ENCODE data around the gene SLC47A1. TPM values are rescaled to one million over a fixed set of nuclear protein-coding genes. Genes with fewer than 3 reads are reported as not detected.

Gene SLC47A1
- total and polyA plus RNA-seq, 10 of the 15 experiments (the other 5 are each of a cell fraction or from before 2014, with no cell fraction given) = 0.41 TPM; not detected in 9

GRCh38 chr17:19485800-19486340 lies 47.8 kb upstream of the SLC47A1 start:
- intact Hi-C loops (cut with micrococcal nuclease; ENCODE audit: unreplicated experiment) (no loop called here), in situ Hi-C loops (cut with MboI) (no loop called here)
- RAD21 ChIA-PET (ENCODE audit: unreplicated experiment) = no interaction called here
- Histone ChIP-seq H3K9me3 (replicated peaks; ENCODE audit: control insufficient read depth, insufficient read depth, low read length) (no peaks in the 10 kb centered on the region), H3K27me3 (replicated peaks in 1 of 2; ENCODE audit: control insufficient read depth in 2 of 2, insufficient read depth in 2 of 2, low read length in 1 of 2) (0 out of 4 replicates have a peak, but pooled peaks cover 0 to 2% of the 10 kb centered on the region in 2 experiments), H3K79me2 (ENCODE audit: control insufficient read depth, insufficient read depth, low read length) (no peaks in the 10 kb centered on the region), H3K36me3 (ENCODE audit: control insufficient read depth in 2 of 2, insufficient read depth in 2 of 2, low read length in 1 of 2) (no peaks in the 10 kb centered on the region), H3K4me2 (ENCODE audit: control insufficient read depth, insufficient read depth) (no peak overlapping the region), H3K4me3 (no peak overlapping the region), H3K4me1 (ENCODE audit: control insufficient read depth, insufficient read depth, low read length) (no peaks in the 10 kb centered on the region), H3K9ac (ENCODE audit: control insufficient read depth, insufficient read depth, low read length) (no peak overlapping the region), H4K20me1 (ENCODE audit: control insufficient read depth, insufficient read depth) (no peaks in the 10 kb centered on the region), H2AFZ (ENCODE audit: control insufficient read depth, low read depth, low read length) (no peak overlapping the region), H3K27ac (ENCODE audit: control insufficient read depth, insufficient read depth) (no peak overlapping the region)
- FAIRE-seq = no peak
- no peak for DNase-seq (ENCODE audit: low read depth, low spot score)
- no peak for ATAC-seq
- no TSS peak for BruUV-seq (replicated peaks)
- TF ChIP-seq ZSCAN29 (IDR thresholded peaks at IDR 0.05) = no peak
- no peak for TF ChIP-seq BHLHE40 (IDR thresholded peaks at IDR 0.05; ENCODE audit: borderline replicate concordance in 1 of 2, low read depth in 2 of 2, low read length in 1 of 2)
- TF ChIP-seq SUZ12 (IDR thresholded peaks at IDR 0.05; ENCODE audit: unreplicated experiment) = no peak
- no peak for TF ChIP-seq MYB (IDR thresholded peaks at IDR 0.05; ENCODE audit: borderline replicate concordance, low read depth, low read length)
- WGBS (ENCODE audit: insufficient coverage, insufficient replicate concordance, low lambda C conversion rate, missing lambda C conversion rate) = 23% methylated on average over 3 of the region's 3 CpGs
- POLR2A ChIA-PET = no interaction called here
- CTCF ChIA-PET = no interaction called here
- SMC1A ChIA-PET (ENCODE audit: uncharacterized antibody, unreplicated experiment) = no interaction called here

- RAD21 ChIA-PET (ENCODE audit: unreplicated experiment) = no interaction called here
- no TSS peak for BruUV-seq (replicated peaks)
- no peaks in the 10 kb centered on the region for H4K20me1 ChIP-seq (ENCODE audit: control insufficient read depth, insufficient read depth)
- 59% methylated on average over 13 of the region's 13 CpGs for WGBS (ENCODE audit: insufficient coverage, insufficient replicate concordance, low lambda C conversion rate, missing lambda C conversion rate)
- DNase-seq (ENCODE audit: low read depth, low spot score) (no peak), FAIRE-seq (no peak), ATAC-seq (no peak)
- no peak overlapping the region for H3K9ac ChIP-seq (ENCODE audit: control insufficient read depth, insufficient read depth, low read length)
- H3K27ac ChIP-seq (ENCODE audit: control insufficient read depth, insufficient read depth) = no peak overlapping the region
- H3K27me3 ChIP-seq (replicated peaks in 1 of 2; ENCODE audit: control insufficient read depth in 2 of 2, insufficient read depth in 2 of 2, low read length in 1 of 2) = 0 out of 4 replicates have a peak, but pooled peaks cover 0 to 2% of the 10 kb centered on the region in 2 experiments
- no peaks in the 10 kb centered on the region for H3K79me2 ChIP-seq (ENCODE audit: control insufficient read depth, insufficient read depth, low read length)
- no peaks in the 10 kb centered on the region for H3K9me3 ChIP-seq (replicated peaks; ENCODE audit: control insufficient read depth, insufficient read depth, low read length)
- intact Hi-C loops (cut with micrococcal nuclease; ENCODE audit: unreplicated experiment) = no loop called here
- CTCF ChIA-PET = no interaction called here
- in situ Hi-C loops (cut with MboI) = no loop called here
- H3K4me3 ChIP-seq = no peak overlapping the region
- SMC1A ChIA-PET (ENCODE audit: uncharacterized antibody, unreplicated experiment) = no interaction called here
- POLR2A ChIA-PET = no interaction called here
- no peaks in the 10 kb centered on the region for H3K4me1 ChIP-seq (ENCODE audit: control insufficient read depth, insufficient read depth, low read length)
- H3K36me3 ChIP-seq (ENCODE audit: control insufficient read depth in 2 of 2, insufficient read depth in 2 of 2, low read length in 1 of 2) = no peaks in the 10 kb centered on the region
- no peak overlapping the region for H3K4me2 ChIP-seq (ENCODE audit: control insufficient read depth, insufficient read depth)
- no peak overlapping the region for H2AFZ ChIP-seq (ENCODE audit: control insufficient read depth, low read depth, low read length)
- TF ChIP-seq CBX3 (IDR thresholded peaks at IDR 0.05; ENCODE audit: borderline replicate concordance, low read depth) (no peak), TARDBP (IDR thresholded peaks at IDR 0.05; ENCODE audit: borderline replicate concordance) (no peak), MYB (IDR thresholded peaks at IDR 0.05; ENCODE audit: borderline replicate concordance, low read depth, low read length) (no peak), ZNF687 (IDR thresholded peaks at IDR 0.05) (no peak), CREB1 (IDR thresholded peaks at IDR 0.05; ENCODE audit: low read depth) (no peak), RELB (IDR thresholded peaks at IDR 0.05; ENCODE audit: low read depth) (no peak)
Observed at GRCh38 chr17:19486351-19487023, 47.2 kb upstream of the SLC47A1 start.

Data from GM12878 (cell line).